ENCODE results near the gene STKLD1. TPM values are rescaled to one million over a fixed set of nuclear protein-coding genes. Genes with fewer than 3 reads are reported as not detected.

STKLD1 gene
- total RNA-seq, 3 donors from 2014 or later: 0.41 to 1.4 (median 1.3) TPM

- intact Hi-C loops (cut with DNase I, micrococcal nuclease): no loop called here
- Histone ChIP-seq H3K4me3 (no peak overlapping the region), H3K36me3 (ENCODE audit: low read depth) (no peaks in the 10 kb centered on the region), H3K4me1 (ENCODE audit: low read depth) (no peaks in the 10 kb centered on the region), H3K9me3 (no peaks in the 10 kb centered on the region)
- no peak for ATAC-seq
- TF ChIP-seq CTCF (IDR thresholded peaks at IDR 0.05): no peak
- DNase-seq: no peak
Observed at GRCh38 chr9:133433351-133433843, 57.2 kb downstream of the STKLD1 start.

GRCh38 chr9:133436681-133437080, 60.5 kb downstream of the STKLD1 start:
- Histone ChIP-seq H3K4me1 (ENCODE audit: low read depth) (no peaks in the 10 kb centered on the region), H3K4me3 (no peak overlapping the region), H3K9me3 (no peaks in the 10 kb centered on the region), H3K36me3 (ENCODE audit: low read depth) (no peaks in the 10 kb centered on the region)
- ATAC-seq: no peak
- DNase-seq: no peak
- no peak for TF ChIP-seq CTCF (IDR thresholded peaks at IDR 0.05)
- intact Hi-C loops (cut with DNase I, micrococcal nuclease): no loop called here

- Histone ChIP-seq H3K9me3 (no peaks in the 10 kb centered on the region), H3K36me3 (ENCODE audit: low read depth) (no peaks in the 10 kb centered on the region), H3K4me3 (no peak overlapping the region), H3K4me1 (ENCODE audit: low read depth) (no peaks in the 10 kb centered on the region)
- TF ChIP-seq CTCF (IDR thresholded peaks at IDR 0.05): no peak
- intact Hi-C loops (cut with DNase I, micrococcal nuclease): no loop called here
- DNase-seq (peak in 1 of 3 donors; percentile 46), ATAC-seq (peak; percentile 58)
Observed at GRCh38 chr9:133437753-133438531, 61.8 kb downstream of the STKLD1 start.

DNA sequence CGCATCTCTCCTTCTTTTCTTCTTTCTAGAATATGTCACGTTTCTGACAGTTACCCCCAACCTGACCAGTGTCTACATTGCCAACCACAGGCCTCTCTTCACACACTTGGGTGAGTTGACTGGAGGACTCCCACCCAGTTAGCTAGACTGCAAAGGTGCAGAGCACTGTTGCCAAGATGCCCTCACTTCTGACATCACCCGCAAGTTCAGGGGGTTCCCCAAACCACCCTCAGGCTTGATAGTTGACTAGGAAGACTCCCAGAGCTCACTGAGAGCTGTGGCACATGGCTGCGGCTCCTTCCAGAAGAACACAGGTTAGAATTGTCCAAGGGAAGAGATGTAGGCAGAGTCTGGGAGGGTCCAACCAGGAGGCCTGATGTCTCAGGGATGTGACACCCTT, 63.2 kb downstream of the STKLD1 start:
- H3K36me3 ChIP-seq (ENCODE audit: low read depth): no peaks in the 10 kb centered on the region
- no peak for ATAC-seq
- no peaks in the 10 kb centered on the region for H3K9me3 ChIP-seq
- intact Hi-C loops (cut with DNase I, micrococcal nuclease): no loop called here
- TF ChIP-seq CTCF (IDR thresholded peaks at IDR 0.05): no peak
- H3K4me1 ChIP-seq (ENCODE audit: low read depth): no peaks in the 10 kb centered on the region
- H3K4me3 ChIP-seq: no peak overlapping the region
- no peak for DNase-seq

DNA sequence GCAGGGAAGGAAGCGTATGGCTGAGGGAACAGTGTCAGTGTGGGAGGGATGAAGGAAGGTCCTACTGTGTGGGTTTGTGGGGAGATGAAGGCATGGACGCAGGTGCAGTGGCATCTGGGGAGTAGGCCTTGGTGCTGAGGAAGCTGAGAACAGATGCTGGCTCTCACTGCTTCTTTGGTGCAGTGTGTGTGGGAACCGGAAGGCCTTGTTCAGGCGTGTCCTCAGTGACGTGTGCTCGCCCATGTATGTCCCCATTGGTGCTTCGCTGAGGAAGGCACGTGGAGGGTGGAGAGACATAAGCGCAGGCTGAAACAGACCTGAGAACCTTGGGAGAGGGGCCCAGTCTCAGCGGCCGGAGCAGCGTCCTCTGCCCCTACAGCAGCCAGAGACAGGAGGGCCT, 64.7 kb downstream of the STKLD1 start:
- DNase-seq (no peak), ATAC-seq (peak; percentile 49)
- H3K36me3 ChIP-seq (ENCODE audit: low read depth): no peaks in the 10 kb centered on the region
- TF ChIP-seq CTCF (IDR thresholded peaks at IDR 0.05): no peak
- intact Hi-C loops (cut with DNase I, micrococcal nuclease): no loop called here
- H3K4me1 ChIP-seq (ENCODE audit: low read depth): no peaks in the 10 kb centered on the region
- H3K4me3 ChIP-seq: no peak overlapping the region
- H3K9me3 ChIP-seq: no peaks in the 10 kb centered on the region

Data from mucosa of descending colon (tissue), 3 donors.